H1 (cell line): ENCODE data around the gene NADSYN1. TPM values are rescaled to one million over a fixed set of nuclear protein-coding genes. Genes with fewer than 3 reads are reported as not detected.

ENCODE experiments used
- CBX5 ChIP-seq: fragments of 300-800, 300-1000 bp; sonication (generic); IDR thresholded peaks from 2 replicates; pipeline ENCODE4 v1.7.1; 2016; ENCODE audit warnings: antibody characterized with exemption, low read length, low read depth
- CTBP2 ChIP-seq: IDR thresholded peaks from 2 replicates; pipeline ENCODE4 v1.7.0; 2011; ENCODE audit warnings: borderline replicate concordance, mild to moderate bottlenecking, moderate library complexity, mixed read lengths, low read length; ENCODE audit not compliant: insufficient read depth, insufficient read length
- CTCF ChIP-seq, 3 experiments: IDR thresholded peaks; 1 replicate in 2 of 3; 2 replicates in 1 of 3; pipeline versions ENCODE4 v1.5.1 to v1.6.1; 2011; ENCODE audit warnings: low read length in 3 of 3, mild to moderate bottlenecking in 3 of 3, inconsistent platforms in 2 of 3, low read depth in 1 of 3, moderate library complexity in 1 of 3; ENCODE audit not compliant: insufficient read depth in 1 of 3; ENCODE audit errors: control extremely low read depth in 1 of 3
- KDM5A ChIP-seq: fragments of 200-600 bp; IDR thresholded peaks from 2 replicates; pipeline ENCODE4 v1.7.1; 2012; ENCODE audit warnings: mild to moderate bottlenecking, low read length, inconsistent platforms, mixed read lengths
- POLR2A ChIP-seq, 2 experiments: IDR thresholded peaks; 1 replicate in 1 of 2; 2 replicates in 1 of 2; pipeline ENCODE4 v1.6.1; 2011; ENCODE audit warnings: low read depth in 2 of 2, low read length in 2 of 2, mild to moderate bottlenecking in 2 of 2; ENCODE audit errors: control extremely low read depth in 1 of 2
- polyA plus RNA-seq, 7 experiments: library from polyadenylated mRNA; depleted of rRNA in 3 of 7; stranded (reverse) in 5 of 7; unstranded in 2 of 7; fragments of >200 nt in 5 of 7; fragments of 200-250 nt in 2 of 7; gene quantifications; 1 replicate in 5 of 7; 2 replicates in 1 of 7; 4 replicates in 1 of 7; pipeline versions ENCODE4 v1.2.1 to v1.2.3, GENCODE V29; 2011 to 2013; ENCODE audit warnings: missing spikeins in 2 of 7, mixed read lengths in 2 of 7
- total RNA-seq: library from RNA; stranded (reverse); fragmentation: NEBNext Ultra II Directional; extraction: Animal tissue kit (Norgen Biotek cat#: 25700); gene quantifications from 2 replicates; pipeline ENCODE4 v1.2.1, GENCODE V29; 2021
- TF ChIP-seq, protein P1 (sequence below): IDR thresholded peaks from 2 replicates; pipeline ENCODE4 v1.6.1; 2012; ENCODE audit warnings: inconsistent platforms
- TF ChIP-seq, protein P2 (sequence below): fragments of 300-600 bp; sonication (generic); IDR thresholded peaks from 2 replicates; pipeline ENCODE4 v1.7.1; 2012; ENCODE audit warnings: low read length, moderate library complexity, mild to moderate bottlenecking, inconsistent platforms; ENCODE audit not compliant: insufficient replicate concordance

NADSYN1 gene
- total and polyA plus RNA-seq, 2 of the 8 experiments (the other 6 are each of a cell fraction or from before 2014, with no cell fraction given): 38.3 to 38.6 TPM

DNA sequence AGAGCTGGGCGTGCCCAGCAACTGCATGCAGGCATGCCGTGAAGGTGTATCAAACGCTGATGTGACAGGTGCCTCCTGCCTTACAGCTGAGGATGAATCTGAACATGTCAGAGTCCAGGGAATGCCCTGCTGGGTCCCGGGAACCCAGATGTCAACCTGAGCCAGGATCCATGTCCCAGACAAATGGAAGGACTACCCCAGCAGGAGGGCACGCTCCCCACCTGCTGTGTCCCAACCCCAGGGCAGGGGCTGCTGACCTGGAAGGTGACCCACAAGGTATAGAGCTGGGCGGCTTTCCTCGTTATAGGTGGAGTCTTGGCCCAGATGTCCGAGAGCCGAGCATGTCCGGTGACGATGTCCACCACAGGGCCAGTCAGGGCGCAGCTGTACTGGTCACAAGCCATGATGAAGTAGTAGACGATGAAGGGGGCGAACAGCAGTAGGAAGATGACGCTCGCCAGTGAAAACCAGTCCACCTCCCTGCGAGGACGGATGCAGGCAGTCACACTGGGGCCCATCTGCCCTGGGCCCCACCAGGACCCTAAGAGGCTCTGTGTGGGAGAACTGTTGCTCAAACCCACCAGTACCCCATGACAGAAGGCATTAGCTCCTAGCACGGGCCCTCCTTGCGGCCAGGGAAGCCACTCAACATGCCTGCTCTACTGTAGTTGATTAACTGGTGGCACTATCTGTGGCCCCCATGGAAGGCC lies 9.1 kb upstream of the NADSYN1 start (continued):
- TF ChIP-seq CTCF (IDR thresholded peaks at IDR 0.05; ENCODE audit: control extremely low read depth in 1 of 3, insufficient read depth in 1 of 3, low read depth in 1 of 3, low read length in 3 of 3): no peak
- TF ChIP-seq, protein P1, sequence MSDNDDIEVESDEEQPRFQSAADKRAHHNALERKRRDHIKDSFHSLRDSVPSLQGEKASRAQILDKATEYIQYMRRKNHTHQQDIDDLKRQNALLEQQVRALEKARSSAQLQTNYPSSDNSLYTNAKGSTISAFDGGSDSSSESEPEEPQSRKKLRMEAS: no peak
- TF ChIP-seq, protein P2, sequence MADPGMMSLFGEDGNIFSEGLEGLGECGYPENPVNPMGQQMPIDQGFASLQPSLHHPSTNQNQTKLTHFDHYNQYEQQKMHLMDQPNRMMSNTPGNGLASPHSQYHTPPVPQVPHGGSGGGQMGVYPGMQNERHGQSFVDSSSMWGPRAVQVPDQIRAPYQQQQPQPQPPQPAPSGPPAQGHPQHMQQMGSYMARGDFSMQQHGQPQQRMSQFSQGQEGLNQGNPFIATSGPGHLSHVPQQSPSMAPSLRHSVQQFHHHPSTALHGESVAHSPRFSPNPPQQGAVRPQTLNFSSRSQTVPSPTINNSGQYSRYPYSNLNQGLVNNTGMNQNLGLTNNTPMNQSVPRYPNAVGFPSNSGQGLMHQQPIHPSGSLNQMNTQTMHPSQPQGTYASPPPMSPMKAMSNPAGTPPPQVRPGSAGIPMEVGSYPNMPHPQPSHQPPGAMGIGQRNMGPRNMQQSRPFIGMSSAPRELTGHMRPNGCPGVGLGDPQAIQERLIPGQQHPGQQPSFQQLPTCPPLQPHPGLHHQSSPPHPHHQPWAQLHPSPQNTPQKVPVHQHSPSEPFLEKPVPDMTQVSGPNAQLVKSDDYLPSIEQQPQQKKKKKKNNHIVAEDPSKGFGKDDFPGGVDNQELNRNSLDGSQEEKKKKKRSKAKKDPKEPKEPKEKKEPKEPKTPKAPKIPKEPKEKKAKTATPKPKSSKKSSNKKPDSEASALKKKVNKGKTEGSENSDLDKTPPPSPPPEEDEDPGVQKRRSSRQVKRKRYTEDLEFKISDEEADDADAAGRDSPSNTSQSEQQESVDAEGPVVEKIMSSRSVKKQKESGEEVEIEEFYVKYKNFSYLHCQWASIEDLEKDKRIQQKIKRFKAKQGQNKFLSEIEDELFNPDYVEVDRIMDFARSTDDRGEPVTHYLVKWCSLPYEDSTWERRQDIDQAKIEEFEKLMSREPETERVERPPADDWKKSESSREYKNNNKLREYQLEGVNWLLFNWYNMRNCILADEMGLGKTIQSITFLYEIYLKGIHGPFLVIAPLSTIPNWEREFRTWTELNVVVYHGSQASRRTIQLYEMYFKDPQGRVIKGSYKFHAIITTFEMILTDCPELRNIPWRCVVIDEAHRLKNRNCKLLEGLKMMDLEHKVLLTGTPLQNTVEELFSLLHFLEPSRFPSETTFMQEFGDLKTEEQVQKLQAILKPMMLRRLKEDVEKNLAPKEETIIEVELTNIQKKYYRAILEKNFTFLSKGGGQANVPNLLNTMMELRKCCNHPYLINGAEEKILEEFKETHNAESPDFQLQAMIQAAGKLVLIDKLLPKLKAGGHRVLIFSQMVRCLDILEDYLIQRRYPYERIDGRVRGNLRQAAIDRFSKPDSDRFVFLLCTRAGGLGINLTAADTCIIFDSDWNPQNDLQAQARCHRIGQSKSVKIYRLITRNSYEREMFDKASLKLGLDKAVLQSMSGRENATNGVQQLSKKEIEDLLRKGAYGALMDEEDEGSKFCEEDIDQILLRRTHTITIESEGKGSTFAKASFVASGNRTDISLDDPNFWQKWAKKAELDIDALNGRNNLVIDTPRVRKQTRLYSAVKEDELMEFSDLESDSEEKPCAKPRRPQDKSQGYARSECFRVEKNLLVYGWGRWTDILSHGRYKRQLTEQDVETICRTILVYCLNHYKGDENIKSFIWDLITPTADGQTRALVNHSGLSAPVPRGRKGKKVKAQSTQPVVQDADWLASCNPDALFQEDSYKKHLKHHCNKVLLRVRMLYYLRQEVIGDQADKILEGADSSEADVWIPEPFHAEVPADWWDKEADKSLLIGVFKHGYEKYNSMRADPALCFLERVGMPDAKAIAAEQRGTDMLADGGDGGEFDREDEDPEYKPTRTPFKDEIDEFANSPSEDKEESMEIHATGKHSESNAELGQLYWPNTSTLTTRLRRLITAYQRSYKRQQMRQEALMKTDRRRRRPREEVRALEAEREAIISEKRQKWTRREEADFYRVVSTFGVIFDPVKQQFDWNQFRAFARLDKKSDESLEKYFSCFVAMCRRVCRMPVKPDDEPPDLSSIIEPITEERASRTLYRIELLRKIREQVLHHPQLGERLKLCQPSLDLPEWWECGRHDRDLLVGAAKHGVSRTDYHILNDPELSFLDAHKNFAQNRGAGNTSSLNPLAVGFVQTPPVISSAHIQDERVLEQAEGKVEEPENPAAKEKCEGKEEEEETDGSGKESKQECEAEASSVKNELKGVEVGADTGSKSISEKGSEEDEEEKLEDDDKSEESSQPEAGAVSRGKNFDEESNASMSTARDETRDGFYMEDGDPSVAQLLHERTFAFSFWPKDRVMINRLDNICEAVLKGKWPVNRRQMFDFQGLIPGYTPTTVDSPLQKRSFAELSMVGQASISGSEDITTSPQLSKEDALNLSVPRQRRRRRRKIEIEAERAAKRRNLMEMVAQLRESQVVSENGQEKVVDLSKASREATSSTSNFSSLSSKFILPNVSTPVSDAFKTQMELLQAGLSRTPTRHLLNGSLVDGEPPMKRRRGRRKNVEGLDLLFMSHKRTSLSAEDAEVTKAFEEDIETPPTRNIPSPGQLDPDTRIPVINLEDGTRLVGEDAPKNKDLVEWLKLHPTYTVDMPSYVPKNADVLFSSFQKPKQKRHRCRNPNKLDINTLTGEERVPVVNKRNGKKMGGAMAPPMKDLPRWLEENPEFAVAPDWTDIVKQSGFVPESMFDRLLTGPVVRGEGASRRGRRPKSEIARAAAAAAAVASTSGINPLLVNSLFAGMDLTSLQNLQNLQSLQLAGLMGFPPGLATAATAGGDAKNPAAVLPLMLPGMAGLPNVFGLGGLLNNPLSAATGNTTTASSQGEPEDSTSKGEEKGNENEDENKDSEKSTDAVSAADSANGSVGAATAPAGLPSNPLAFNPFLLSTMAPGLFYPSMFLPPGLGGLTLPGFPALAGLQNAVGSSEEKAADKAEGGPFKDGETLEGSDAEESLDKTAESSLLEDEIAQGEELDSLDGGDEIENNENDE: no peak
- no peak for TF ChIP-seq KDM5A
- TF ChIP-seq POLR2A (IDR thresholded peaks at IDR 0.05; ENCODE audit: control extremely low read depth in 1 of 2, low read depth in 2 of 2, low read length in 2 of 2): no peak
- no peak for TF ChIP-seq CTBP2
- TF ChIP-seq CBX5: no peak
